ENCODE results near the gene ING2.

The ING2 gene

DNA sequence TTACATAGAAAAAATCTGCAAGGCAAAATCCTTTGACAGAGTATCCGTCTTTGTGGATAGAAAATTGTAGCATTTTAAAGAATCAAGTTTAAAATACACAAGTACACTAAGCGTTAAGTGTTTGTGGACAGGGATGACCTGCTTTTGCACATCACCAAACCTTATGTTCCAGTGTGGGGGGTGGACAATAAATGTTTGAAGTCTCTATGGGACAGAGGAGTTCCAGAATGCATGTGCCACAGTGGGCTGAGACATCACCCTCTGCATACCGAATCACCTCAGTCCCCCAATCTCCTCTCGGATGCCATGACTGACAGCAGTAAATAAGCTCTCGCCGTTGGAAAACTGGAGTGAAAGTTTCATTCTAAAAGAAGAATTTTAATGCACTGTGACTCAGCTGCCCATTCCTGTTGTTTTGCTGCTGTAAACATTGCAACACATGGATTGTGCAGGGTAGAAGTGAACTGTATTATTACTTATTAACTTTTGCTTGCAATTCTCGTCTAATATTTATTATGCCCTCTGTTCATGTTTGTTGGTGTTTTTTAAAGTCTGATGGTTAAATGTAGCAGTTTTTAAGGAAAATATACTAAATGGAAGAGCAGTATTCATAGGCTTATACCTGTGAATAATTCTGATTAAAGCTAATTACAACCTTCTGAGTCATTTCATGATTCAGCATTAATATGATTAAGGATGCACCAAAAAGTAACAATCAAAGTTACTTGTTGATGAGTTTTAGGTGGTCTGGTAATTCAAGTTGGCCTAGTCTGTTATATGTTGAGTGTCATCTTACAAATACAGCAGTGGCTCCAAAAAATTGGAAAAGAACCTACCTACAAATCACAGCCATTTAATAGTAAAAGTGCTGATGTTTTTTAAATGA lies 36.4 kb upstream of the ING2 start:
- TF ChIP-seq CSDC2 (CRISPR knock-in tag; IDR thresholded peaks at IDR 0.05) (no peak), ZNF8 (CRISPR knock-in tag; IDR thresholded peaks at IDR 0.05) (no peak), ESRRG (CRISPR knock-in tag; IDR thresholded peaks at IDR 0.05) (no peak), ZFP3 (CRISPR knock-in tag; IDR thresholded peaks at IDR 0.05) (no peak), BACH2 (CRISPR knock-in tag; IDR thresholded peaks at IDR 0.05; ENCODE audit: borderline replicate concordance) (no peak), SNAI2 (CRISPR knock-in tag; IDR thresholded peaks at IDR 0.05) (no peak), ZC3H10 (CRISPR knock-in tag; IDR thresholded peaks at IDR 0.05) (no peak), PATZ1 (CRISPR knock-in tag; IDR thresholded peaks at IDR 0.05; ENCODE audit: borderline replicate concordance) (no peak), OSR1 (CRISPR knock-in tag; IDR thresholded peaks at IDR 0.05) (no peak), RARB (CRISPR knock-in tag; IDR thresholded peaks at IDR 0.05) (no peak), GLIS3 (CRISPR knock-in tag; IDR thresholded peaks at IDR 0.05) (no peak), TOX (CRISPR knock-in tag; IDR thresholded peaks at IDR 0.05; ENCODE audit: borderline replicate concordance) (no peak)
- TF ChIP-seq, protein P1, sequence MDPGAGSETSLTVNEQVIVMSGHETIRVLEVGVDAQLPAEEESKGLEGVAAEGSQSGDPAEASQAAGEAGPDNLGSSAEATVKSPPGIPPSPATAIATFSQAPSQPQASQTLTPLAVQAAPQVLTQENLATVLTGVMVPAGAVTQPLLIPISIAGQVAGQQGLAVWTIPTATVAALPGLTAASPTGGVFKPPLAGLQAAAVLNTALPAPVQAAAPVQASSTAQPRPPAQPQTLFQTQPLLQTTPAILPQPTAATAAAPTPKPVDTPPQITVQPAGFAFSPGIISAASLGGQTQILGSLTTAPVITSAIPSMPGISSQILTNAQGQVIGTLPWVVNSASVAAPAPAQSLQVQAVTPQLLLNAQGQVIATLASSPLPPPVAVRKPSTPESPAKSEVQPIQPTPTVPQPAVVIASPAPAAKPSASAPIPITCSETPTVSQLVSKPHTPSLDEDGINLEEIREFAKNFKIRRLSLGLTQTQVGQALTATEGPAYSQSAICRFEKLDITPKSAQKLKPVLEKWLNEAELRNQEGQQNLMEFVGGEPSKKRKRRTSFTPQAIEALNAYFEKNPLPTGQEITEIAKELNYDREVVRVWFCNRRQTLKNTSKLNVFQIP (CRISPR knock-in tag; IDR thresholded peaks at IDR 0.05; ENCODE audit: borderline replicate concordance, low read depth) = no peak
- TF ChIP-seq, protein P2, sequence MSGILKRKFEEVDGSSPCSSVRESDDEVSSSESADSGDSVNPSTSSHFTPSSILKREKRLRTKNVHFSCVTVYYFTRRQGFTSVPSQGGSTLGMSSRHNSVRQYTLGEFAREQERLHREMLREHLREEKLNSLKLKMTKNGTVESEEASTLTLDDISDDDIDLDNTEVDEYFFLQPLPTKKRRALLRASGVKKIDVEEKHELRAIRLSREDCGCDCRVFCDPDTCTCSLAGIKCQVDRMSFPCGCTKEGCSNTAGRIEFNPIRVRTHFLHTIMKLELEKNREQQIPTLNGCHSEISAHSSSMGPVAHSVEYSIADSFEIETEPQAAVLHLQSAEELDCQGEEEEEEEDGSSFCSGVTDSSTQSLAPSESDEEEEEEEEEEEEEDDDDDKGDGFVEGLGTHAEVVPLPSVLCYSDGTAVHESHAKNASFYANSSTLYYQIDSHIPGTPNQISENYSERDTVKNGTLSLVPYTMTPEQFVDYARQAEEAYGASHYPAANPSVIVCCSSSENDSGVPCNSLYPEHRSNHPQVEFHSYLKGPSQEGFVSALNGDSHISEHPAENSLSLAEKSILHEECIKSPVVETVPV (CRISPR knock-in tag; IDR thresholded peaks at IDR 0.05) = no peak
- ATAC-seq = no peak

DNA sequence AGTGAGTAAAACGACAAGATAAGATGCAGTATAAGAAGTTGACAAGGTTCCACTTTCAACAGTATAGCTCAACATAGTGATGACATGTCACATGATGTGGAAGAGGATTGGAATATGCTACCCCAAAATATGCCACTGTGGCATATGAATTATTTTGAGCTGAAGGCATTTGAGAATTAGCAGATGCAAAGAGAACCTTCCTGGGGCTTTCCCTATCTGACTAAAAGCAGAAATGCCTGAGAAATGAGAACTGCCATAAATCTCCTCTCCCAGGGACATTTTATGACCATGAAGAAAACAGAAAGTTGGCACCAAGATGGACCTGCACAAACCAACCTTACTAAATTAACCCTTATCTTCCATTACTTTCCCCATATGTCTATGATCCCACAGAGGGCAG lies 35.6 kb upstream of the ING2 start:
- peak; percentile 22; the same call in 1 of the 2 replicates for TF ChIP-seq ISL1 (CRISPR knock-in tag; IDR thresholded peaks at IDR 0.05)
- TF ChIP-seq ZC3H10 (CRISPR knock-in tag; IDR thresholded peaks at IDR 0.05) = 0 out of 2 replicates have a peak, but pooled peaks have one; percentile 21
- TF ChIP-seq, protein P2 (CRISPR knock-in tag; IDR thresholded peaks at IDR 0.05) = no peak
- ATAC-seq = no peak

GRCh38 chr4:183469936-183470335 lies 34.9 kb upstream of the ING2 start:
- no peak for ATAC-seq
- TF ChIP-seq, protein P3, sequence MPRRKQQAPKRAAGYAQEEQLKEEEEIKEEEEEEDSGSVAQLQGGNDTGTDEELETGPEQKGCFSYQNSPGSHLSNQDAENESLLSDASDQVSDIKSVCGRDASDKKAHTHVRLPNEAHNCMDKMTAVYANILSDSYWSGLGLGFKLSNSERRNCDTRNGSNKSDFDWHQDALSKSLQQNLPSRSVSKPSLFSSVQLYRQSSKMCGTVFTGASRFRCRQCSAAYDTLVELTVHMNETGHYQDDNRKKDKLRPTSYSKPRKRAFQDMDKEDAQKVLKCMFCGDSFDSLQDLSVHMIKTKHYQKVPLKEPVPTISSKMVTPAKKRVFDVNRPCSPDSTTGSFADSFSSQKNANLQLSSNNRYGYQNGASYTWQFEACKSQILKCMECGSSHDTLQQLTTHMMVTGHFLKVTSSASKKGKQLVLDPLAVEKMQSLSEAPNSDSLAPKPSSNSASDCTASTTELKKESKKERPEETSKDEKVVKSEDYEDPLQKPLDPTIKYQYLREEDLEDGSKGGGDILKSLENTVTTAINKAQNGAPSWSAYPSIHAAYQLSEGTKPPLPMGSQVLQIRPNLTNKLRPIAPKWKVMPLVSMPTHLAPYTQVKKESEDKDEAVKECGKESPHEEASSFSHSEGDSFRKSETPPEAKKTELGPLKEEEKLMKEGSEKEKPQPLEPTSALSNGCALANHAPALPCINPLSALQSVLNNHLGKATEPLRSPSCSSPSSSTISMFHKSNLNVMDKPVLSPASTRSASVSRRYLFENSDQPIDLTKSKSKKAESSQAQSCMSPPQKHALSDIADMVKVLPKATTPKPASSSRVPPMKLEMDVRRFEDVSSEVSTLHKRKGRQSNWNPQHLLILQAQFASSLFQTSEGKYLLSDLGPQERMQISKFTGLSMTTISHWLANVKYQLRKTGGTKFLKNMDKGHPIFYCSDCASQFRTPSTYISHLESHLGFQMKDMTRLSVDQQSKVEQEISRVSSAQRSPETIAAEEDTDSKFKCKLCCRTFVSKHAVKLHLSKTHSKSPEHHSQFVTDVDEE (CRISPR knock-in tag; IDR thresholded peaks at IDR 0.05) = no peak
- no peak for TF ChIP-seq GLIS3 (CRISPR knock-in tag; IDR thresholded peaks at IDR 0.05)
- TF ChIP-seq PATZ1 (CRISPR knock-in tag; IDR thresholded peaks at IDR 0.05; ENCODE audit: borderline replicate concordance) = no peak
- TF ChIP-seq ZC3H10 (CRISPR knock-in tag; IDR thresholded peaks at IDR 0.05) = no peak
- no peak for TF ChIP-seq ZNF565 (CRISPR knock-in tag; conservative IDR thresholded peaks at IDR 0.05; ENCODE audit: low read depth)
- no peak for TF ChIP-seq SNAI2 (CRISPR knock-in tag; IDR thresholded peaks at IDR 0.05)
- TF ChIP-seq, protein P1 (CRISPR knock-in tag; IDR thresholded peaks at IDR 0.05; ENCODE audit: borderline replicate concordance, low read depth) = no peak
- no peak for TF ChIP-seq PPARA (CRISPR knock-in tag; IDR thresholded peaks at IDR 0.05; ENCODE audit: borderline replicate concordance)
- TF ChIP-seq, protein P4, sequence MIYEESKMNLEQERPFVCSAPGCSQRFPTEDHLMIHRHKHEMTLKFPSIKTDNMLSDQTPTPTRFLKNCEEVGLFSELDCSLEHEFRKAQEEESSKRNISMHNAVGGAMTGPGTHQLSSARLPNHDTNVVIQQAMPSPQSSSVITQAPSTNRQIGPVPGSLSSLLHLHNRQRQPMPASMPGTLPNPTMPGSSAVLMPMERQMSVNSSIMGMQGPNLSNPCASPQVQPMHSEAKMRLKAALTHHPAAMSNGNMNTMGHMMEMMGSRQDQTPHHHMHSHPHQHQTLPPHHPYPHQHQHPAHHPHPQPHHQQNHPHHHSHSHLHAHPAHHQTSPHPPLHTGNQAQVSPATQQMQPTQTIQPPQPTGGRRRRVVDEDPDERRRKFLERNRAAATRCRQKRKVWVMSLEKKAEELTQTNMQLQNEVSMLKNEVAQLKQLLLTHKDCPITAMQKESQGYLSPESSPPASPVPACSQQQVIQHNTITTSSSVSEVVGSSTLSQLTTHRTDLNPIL (CRISPR knock-in tag; IDR thresholded peaks at IDR 0.05; ENCODE audit: low read depth) = no peak
- no peak for TF ChIP-seq CSDC2 (CRISPR knock-in tag; IDR thresholded peaks at IDR 0.05)
- TF ChIP-seq BACH2 (CRISPR knock-in tag; IDR thresholded peaks at IDR 0.05; ENCODE audit: borderline replicate concordance) = no peak
- no peak for TF ChIP-seq TCF4 (CRISPR knock-in tag; IDR thresholded peaks at IDR 0.05; ENCODE audit: borderline replicate concordance)
- no peak for TF ChIP-seq ESRRG (CRISPR knock-in tag; IDR thresholded peaks at IDR 0.05)
- no peak for TF ChIP-seq ZNF70 (CRISPR knock-in tag; IDR thresholded peaks at IDR 0.05)
- no peak for TF ChIP-seq RARB (CRISPR knock-in tag; IDR thresholded peaks at IDR 0.05)
- no peak for TF ChIP-seq ZFP3 (CRISPR knock-in tag; IDR thresholded peaks at IDR 0.05)

Measured in SK-N-SH treated with all-trans-retinoic acid at 6 μM for 48 hours (cell line).